Activated T-helper 1 cell treated with anti-CD3 and anti-CD28 coated beads, Interleukin-2, amount 50 U/mL, for 16 hours (primary cell): Measurements from ENCODE around the gene EPOP.
A peak's percentile ranks its signal among the peaks of the same experiment; 100 is the strongest.

Experiments
- DNase-seq, 2 donors: peaks; one replicate each; pipeline ENCODE4 v3.0.0-alpha.2; 2020; ENCODE audit warnings: low read depth in 1 of 2, low spot score in 1 of 2

EPOP gene

DNA sequence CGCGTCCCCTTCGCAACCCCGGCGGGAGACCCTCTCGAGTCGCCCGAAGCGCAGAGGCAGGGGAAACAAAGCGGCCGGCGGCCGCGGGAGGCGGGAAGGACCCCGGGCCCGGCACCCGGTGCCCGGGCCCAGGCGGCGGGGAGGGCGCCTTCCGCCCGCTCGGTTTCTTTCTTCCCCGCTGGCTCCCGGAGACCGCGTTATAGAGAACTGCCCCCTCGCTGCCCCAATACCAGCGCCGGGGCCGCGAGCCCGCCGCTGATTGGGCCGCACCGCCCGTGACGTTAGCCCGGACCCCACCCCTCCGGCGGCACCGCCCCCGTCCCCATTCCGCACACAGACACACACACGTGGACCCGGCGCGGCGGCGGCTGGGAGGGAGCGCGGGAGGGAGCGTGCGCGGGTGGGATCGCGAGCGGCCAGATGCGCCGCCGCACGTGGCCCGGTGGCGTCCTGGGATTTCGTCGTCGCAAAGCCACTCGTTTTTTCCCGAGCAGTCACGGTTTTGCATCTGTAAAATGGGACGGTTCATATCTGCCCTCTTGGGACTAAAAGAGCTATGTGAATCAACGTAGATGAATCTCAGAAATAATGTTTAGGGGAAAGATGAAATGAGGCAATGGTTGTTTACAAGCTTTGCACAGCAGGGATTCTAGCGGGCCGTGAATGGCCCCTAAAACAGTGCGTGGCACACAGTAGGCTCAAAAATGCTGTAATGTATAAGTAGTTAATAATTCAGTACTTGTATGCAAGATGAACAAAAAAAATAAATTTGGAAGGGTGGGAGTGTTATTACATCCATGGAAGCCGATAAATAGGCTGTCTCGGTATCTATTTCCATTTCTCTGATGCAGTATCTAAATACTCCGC lies at the start of gene EPOP:
TSS of gene EPOP (minus strand) at position 209 of the 867 bp plus-strand sequence. CDS start 462 bp downstream, outside the sequence.
- peak; percentile 56 to 81 for DNase-seq

DNA sequence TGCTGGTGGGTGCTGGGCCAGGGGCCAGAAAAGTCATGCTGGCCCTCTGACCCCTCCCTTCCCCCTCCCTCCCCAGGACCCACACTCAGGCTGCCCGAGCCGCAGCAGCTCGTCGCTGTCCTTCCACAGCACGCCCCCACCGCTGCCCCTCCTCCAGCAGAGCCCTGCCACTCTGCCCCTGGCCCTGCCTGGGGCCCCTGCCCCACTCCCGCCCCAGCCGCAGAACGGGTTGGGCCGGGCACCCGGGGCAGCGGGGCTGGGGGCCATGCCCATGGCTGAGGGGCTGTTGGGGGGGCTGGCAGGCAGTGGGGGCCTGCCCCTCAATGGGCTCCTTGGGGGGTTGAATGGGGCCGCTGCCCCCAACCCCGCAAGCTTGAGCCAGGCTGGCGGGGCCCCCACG lies 47.0 kb upstream of the EPOP start:
- DNase-seq: no peak

DNA sequence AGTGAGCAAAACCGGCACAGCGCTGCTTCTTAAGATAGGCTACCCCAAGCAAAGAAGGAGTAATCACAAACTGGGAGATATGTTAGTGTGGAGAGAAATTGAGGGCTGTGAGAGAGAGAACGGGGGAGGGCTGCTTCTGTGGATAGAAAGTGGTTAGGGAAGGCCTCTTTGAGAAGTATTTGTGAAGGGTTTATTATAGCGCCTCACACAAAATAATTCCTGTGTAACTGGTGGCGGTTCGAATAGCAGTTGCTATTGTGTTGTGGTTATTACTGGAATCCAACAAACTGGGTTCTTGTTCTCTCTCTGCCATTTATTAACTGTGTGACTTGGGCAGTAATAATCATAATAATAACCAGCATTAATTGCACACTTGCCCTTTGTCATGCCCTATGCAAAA lies 46.2 kb upstream of the EPOP start:
- DNase-seq: no peak

DNA sequence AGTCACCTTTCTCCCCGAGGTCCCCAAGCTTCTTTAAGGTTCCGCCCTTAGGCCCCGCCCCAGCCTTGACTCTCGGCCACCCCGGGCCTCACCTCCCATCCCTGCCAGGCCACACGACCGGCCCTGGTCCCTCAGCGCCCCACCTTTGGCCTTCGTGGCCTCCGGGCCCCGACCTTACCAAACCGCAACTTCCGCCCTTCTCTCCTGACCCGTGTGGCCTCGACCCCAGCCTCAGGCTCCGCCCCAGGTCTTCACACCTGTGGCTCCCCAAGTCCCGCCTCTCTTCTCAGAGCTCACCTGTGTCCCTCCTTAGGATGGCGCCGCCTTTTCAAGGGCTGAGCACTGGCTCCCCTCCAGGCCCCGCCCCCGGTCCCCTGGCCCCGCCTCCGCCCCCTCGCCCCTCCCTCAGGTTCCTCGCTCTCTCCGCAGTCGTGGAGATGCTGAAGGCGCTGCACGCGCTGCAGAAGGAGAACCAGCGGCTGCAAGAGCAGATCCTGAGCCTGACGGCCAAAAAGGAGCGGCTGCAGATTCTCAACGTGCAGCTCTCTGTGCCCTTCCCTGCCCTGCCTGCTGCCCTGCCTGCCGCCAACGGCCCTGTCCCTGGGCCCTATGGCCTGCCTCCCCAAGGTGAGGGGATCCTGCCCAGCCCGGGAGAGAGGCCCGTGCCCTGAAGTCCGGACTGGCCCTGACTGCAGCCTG lies 45.3 kb upstream of the EPOP start:
- no peak for DNase-seq

DNA sequence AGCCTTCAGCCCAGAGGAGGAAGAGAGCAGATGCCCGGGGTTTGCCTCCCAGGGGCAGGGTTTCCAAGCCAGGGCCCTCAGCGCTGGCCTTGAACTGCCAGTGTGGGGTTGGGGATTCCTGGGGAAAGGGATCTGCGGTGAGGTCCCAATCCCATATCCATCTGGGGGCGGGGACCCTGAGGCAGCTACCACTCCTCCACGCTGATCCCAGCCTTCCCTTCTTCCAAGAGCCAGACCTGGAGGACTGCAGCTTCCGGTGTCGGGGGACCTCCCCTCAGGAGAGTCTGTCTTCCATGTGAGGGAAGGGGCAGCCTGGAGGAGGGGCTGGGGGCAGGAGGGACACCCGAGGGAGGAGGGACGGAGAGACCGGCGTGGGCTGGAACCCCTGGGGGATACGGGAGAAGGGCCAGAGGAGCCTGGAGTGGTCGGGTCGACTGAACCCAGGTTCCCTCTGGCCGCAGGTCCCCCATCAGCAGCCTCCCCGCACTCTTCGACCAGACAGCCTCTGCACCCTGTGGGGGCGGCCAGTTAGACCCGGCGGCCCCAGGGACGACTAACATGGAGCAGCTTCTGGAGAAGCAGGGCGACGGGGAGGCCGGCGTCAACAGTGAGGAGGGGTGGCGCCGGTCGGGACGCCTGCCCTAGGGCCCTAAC lies 44.7 kb upstream of the EPOP start:
- no peak for DNase-seq

DNA sequence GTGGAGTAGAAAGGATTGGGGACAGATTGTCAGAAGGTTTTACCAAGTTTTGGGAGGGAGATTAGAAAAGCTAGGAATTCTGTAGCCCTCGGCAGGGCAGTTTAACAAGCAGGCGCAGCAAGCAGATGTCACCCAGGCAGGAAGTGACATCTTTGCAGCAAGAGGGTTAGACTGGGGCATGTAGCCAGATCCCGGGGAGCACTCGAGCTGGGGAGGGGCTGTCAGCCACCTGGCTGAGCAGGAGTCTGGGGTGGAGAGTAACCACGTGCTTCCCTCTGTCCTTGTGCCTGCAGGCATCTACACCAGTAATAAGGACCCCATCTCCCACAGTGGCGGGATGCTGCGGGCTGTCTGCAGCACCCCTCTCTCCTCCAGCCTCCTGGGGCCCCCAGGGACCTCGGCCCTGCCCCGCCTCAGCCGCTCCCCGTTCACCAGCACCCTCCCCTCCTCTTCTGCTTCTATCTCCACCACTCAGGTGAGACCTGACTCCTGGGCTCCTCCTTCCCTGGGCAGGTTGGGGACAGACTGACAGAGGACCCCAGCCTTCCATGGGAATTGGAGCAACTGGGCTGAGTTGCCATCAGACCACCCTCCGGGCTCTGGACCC lies 42.5 kb upstream of the EPOP start:
- DNase-seq: no peak

DNA sequence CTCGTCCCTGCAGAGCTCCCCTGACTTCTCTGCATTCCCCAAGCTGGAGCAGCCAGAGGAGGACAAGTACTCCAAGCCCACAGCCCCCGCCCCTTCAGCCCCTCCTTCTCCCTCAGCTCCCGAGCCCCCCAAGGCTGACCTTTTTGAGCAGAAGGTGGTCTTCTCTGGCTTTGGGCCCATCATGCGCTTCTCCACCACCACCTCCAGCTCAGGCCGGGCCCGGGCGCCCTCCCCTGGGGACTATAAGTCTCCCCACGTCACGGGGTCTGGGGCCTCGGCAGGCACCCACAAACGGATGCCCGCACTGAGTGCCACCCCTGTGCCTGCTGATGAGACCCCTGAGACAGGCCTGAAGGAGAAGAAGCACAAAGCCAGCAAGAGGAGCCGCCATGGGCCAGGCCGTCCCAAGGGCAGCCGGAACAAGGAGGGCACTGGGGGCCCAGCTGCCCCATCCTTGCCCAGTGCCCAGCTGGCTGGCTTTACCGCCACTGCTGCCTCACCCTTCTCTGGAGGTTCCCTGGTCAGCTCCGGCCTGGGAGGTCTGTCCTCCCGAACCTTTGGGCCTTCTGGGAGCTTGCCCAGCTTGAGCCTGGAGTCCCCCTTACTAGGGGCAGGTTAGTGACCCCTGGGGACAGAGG lies 41.7 kb upstream of the EPOP start:
- DNase-seq: no peak

DNA sequence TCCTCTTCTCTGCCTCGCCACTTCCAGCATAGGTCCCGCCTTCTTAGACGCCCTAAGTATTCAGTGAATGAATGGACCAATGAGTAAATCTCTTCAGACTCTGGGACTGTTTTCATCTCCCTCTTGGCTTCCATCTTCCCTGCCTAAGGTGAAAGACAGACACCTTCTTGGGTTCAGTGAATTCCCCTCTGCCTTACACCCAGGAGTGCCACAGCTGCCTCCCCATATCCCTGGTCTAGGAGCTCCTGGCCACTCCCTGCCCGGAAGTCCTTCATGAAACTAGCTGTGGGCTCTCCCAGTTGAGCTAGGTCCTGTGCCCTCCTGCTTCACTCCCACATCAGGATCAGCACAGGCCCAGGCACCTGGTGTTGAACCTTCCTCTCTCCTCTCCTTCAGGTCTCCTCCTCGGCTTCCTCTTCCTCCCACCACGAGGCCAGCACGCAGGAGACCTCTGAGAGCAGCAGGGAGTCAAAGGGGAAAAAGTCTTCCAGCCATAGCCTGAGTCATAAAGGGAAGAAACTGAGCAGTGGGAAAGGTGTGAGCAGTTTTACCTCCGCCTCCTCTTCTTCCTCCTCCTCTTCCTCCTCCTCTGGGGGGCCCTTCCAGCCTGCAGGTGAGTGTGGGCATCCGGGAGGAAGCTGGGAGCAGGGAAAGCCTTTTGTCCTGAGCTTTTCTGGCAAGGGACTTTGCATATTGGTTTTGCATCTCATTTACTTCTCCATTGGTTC lies 40.6 kb upstream of the EPOP start:
- no peak for DNase-seq

DNA sequence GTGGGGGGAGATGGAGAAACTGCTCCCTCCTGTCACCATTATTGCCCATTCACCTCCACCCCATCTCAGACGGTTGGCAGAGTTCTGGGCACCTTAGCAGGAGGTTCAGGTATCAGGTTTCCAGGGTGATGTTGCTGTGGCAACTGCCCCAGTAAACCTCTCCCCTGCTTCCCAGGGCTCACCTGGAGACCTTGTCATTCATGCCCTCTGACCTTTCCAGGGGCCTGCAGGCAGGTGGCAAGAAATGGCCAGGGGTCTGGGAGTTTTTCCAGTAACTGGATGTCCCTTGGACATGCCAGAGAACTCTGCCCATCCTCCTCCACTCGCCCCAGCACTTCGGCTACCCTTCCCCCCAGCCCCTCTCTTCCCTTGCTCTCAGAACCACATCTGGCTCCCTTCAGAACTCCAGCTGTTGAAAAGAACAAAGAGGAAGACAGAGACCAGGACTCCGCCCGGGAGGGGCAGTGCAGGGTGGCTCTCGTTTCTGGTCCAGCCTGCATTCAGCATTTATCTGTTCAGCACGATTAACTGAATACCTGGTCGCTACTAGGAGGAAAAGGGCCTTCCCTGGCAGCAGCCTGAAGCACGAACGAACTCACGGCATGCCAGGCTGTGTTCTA lies 38.8 kb upstream of the EPOP start:
- no peak for DNase-seq

DNA sequence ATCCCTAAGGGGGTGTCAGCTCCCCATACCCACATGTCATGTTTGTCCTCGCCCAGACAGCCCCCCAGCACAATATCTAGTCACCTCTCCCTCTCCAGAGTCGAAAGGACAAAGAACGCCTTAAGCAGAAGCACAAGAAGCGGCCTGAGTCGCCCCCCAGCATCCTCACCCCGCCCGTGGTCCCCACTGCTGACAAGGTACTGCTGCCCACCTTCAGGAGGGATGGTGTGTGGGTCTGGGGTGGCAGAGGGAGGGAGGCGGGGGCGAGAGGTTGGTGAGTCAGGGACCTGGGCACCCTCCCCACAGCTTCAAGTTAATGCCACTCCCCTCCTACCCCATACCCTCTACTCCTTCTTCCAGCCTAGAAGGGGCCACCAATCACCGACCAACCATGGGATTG lies 37.8 kb upstream of the EPOP start:
- DNase-seq: no peak

DNA sequence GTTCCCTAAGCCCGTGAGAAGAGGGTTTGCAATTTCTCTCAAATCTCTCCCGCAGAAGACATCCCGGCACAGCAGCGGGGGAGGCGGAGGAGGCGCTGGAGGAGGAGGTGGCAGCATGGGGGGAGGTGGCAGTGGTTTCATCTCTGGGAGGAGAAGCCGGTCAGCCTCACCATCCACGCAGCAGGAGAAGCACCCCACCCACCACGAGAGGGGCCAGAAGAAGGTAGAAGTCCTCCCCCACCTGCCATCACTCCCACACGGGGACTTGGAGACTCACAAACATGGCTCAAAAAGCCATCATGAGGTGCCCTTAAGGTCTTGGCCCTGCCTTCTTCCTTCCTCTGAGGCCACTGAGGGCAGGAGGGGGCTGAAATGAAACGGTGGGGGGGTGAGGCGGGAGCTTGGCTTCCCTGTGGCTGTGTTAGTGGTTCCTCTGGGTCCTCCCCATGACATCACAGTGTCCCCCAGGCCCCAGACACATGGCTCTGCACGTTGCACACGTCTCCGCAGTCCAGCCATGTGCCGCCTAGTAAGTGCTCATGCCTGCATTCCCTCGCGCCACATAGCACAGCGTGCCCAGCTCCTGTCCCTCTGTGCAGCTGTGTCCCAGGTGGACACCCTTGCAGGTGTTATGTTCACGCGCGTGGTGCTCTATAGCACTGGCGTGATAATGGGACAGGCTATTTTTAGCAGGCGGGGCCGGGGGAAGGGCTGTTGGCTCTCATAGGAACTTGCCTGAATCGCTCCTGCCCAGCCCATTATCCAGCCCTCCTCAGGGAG lies 37.2 kb upstream of the EPOP start:
- no peak for DNase-seq

DNA sequence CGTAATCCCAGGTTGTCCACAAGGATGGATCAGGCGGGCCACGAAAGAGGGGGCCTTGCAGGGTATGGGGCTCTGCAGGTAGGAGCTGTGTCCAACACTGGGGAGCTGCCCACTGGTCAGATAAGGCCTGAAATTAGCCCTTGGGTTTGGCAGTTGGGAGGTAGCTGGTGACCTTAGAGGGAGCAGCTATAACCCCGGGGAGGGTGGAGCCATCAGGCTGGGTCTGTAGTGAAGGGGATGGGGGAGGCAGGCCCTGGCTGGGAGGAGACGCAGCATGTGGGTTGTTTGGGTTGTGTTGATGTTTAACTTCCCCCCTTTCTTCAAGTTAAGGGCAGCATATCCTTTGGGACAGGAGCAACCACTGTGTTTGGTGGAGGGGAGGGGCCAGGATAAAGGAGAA lies 36.2 kb upstream of the EPOP start:
- DNase-seq: no peak

DNA sequence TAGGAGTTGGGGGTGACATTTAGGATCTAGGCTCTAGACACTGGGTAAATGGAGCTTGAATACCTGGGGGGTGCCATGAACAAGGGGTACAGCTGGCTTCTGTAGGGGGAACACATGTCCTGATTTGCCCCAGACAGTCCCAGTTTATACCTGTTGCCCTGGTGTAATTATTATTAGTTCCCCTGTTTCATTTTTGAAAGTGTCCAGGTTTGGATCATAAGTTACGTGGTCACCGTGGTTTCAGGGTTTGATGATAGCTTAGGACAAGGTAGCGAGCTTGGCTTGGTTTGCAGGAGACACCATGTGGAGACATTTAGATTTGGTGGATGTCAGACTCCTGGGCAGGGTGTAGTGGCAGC lies 35.8 kb upstream of the EPOP start:
- DNase-seq: no peak

DNA sequence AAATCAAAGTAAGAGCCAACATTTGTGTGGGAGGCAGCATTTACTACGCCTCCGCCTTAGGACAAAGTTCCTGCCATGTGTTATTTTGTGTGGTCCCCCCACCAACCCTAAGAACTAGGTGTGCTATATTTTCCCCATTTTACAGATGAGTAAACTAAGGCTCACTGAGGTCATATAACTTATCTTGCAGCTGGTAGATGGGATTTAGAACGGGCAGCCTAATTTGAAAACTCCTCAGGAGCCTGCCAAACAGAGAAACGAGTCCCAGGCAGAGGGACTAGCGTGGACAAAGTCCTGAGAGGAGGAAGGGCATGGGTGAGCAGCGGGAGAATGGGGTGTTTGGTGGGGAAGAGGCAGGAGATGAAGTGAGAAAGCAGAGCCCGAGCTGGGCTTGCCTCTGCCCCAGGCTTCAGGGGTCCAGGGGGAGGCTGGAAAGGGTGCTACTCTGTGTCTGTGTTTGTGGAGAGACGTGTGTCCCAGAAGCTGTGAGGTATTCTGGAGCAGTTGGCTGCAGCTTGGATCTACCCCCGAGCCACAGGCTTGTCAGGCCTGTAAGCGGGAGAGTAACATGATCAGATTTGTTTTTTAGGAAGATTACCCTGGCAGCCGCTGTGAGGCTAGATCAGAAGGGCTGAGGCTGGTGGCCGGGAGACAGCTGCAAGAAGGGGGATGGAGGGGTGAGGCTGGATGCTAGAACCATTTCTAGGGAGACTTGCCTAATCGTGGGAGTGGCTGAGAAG lies 35.3 kb upstream of the EPOP start:
- DNase-seq: no peak

DNA sequence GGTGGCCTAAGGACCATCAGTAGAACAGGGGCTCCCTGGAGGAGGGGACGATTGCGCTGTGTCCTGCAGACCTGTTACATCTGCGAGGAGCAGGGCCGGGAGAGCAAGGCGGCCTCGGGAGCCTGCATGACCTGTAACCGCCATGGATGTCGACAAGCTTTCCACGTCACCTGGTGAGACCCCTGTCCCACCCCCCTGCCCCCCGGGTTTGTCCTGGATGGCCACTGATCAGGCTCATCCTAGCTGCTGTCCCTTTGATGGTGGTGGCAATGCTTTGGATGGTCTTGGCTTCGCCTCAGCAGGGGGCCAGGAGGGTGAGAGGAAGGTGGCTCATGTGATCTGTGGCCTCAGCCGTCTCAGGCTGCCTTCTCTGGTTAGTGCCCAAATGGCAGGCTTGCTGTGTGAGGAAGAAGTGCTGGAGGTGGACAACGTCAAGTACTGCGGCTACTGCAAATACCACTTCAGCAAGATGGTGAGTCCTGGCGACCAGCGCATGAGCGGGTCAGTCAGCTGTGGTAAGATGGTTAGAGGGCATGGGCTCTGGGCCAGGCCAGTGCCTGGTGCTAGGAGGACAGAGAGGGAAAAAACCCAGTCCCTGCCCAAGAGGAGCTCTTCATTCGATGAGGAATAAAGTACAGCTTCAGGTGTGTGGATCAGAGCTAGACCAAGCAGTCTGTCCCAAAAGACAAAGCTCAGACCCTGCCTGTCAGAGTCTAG lies 34.5 kb upstream of the EPOP start:
- DNase-seq: no peak

DNA sequence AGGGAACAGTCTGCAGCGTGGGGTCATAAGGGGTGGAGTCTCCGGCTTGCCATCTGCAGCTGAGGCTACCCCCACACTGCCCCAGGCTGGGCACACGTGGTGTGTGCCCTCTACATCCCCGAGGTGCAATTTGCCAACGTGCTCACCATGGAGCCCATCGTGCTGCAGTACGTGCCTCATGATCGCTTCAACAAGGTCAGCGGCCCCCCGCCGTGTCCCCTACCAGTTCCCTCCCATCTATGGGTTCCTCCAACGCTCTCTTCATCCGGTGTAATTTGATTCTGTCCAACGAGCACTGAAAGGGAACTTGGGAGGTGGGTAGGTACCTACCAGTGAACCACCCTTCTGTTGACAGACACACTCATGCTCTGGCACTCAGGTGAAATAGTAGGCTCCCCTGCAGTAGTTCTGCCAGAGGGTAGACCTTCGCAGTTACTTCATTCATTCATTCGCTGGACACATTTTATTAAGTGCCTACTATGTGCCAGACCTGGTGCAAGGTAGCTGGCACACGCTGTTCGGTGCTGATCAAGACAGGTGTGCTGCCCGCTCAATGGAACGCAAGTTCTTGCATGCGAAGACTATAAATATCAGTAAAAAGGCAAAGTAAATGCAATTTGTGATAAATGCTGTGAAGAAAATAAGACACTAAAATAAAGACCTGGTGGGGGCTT lies 33.1 kb upstream of the EPOP start:
- DNase-seq: no peak

DNA sequence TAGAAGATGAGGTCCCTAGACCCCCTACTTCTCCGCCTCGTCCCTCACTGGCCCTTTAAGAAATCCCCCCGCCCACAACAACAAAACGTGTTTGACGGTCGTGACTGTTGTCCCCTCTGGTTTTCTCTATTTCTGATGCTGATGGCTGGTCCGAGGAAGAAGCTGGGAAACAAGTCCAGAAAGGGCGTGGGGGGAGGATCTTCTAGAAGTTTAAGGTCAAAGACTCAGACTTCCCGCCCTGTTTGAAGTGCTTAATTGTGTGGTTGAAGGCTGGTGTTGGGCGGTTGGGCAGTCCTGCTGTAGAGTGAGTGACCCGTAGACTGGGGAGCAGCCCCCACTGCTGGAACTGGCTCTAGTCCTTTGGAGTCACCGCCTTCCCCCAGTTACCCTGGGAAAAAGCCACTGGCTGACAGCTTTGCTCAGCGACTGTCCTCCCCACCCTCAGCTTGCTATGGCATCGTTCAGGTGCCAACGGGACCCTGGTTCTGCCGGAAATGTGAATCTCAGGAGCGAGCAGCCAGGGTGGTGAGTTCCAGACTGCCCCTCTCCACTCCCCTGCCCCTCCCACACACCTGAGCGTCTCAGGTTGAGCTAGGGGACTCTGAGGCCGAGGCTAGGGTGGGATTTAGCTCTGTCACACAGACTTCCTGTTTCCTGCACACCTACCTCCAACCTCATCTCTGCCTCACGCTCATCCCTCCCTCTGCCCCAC lies 31.9 kb upstream of the EPOP start:
- DNase-seq: no peak
